Ascending aorta (tissue), 2 donors: Measurements from ENCODE around the gene STK32C. TPM values are rescaled to one million over a fixed set of nuclear protein-coding genes. Genes with fewer than 3 reads are reported as not detected.
"Not testable (repeated sequence)": the region's sequence is repeated elsewhere in the genome, so short reads cannot be mapped to it uniquely, and the experiment has no call there.

Experiments used
- DNase-seq, 2 donors: peaks; one replicate each; pipeline ENCODE4 v3.0.0-alpha.2; 2019; ENCODE audit warnings: low spot score in 2 of 2
- H3K27ac ChIP-seq, 2 donors: fragments of 200-600 bp; sonication (generic); one replicate each; pipeline ENCODE4 v1.5.1; 2016 to 2017; ENCODE audit warnings: mild to moderate bottlenecking in 1 of 2
- H3K27me3 ChIP-seq: fragments of 200-600 bp; sonication (generic); one replicate; pipeline ENCODE4 v1.5.1; 2017
- H3K36me3 ChIP-seq, 2 donors: fragments of 200-600 bp; sonication (generic); one replicate each; pipeline ENCODE4 v1.5.1; 2016
- H3K4me1 ChIP-seq, 2 donors: fragments of 200-600 bp; sonication (generic); one replicate each; pipeline ENCODE4 v1.5.1; 2016 to 2017; ENCODE audit warnings: mild to moderate bottlenecking in 1 of 2
- H3K4me3 ChIP-seq, 2 donors: fragments of 200-600 bp; sonication (generic); one replicate each; pipeline ENCODE4 v1.5.1; 2016 to 2017; ENCODE audit warnings: mild to moderate bottlenecking in 1 of 2
- H3K9me3 ChIP-seq, 2 donors: fragments of 200-600 bp; sonication (generic); one replicate each; pipeline ENCODE4 v1.5.1; 2016
- CTCF ChIP-seq, 3 experiments: fragments of 200-600 bp in 2 of 3; fragments of 450-650 bp in 1 of 3; sonication (generic) in 2 of 3; IDR thresholded peaks; one replicate each; pipeline ENCODE4 v1.5.1; 2016 to 2019; ENCODE audit warnings: antibody characterized with exemption in 3 of 3, mild to moderate bottlenecking in 1 of 3, moderate library complexity in 1 of 3
- intact Hi-C: fragments of 100-400 bp; cut with DNase I; formaldehyde crosslinking; loops from one replicate; pipeline ENCODE4 v1.15.1; 2023
- total RNA-seq: library from RNA; depleted of rRNA; stranded (reverse); fragments of >200 nt; gene quantifications from one replicate; pipeline ENCODE4 v1.1.0, GENCODE V29; 2016

The STK32C gene
- total RNA-seq, 1 donor from 2014 or later, result 16.2 TPM

- H3K27me3 ChIP-seq, result no peaks in the 10 kb centered on the region
- TF ChIP-seq CTCF (IDR thresholded peaks at IDR 0.05), result no peak
Observed at GRCh38 chr10:132162590-132163277, 145.0 kb downstream of the STK32C start.

GRCh38 chr10:132162021-132162531, 145.7 kb downstream of the STK32C start:
- Histone ChIP-seq H3K4me3 (no peak overlapping the region), H3K36me3 (no peaks in the 10 kb centered on the region), H3K4me1 (peaks cover 0 to 3% of the 10 kb centered on the region in 2 donors), H3K9me3 (no peaks in the 10 kb centered on the region), H3K27me3 (no peaks in the 10 kb centered on the region), H3K27ac (no peak overlapping the region)
- intact Hi-C loops, result no loop called here
- TF ChIP-seq CTCF (IDR thresholded peaks at IDR 0.05), result no peak
- no peak for DNase-seq

More at GRCh38 chr10:132162590-132163277, 145.0 kb downstream of the STK32C start:
- H3K9me3 ChIP-seq, result no peaks in the 10 kb centered on the region
- H3K4me1 ChIP-seq, result peaks cover 0 to 3% of the 10 kb centered on the region in 2 donors
- H3K27ac ChIP-seq, result no peak overlapping the region
- intact Hi-C loops, result no loop called here
- DNase-seq, result no peak
- no peaks in the 10 kb centered on the region for H3K36me3 ChIP-seq
- H3K4me3 ChIP-seq, result no peak overlapping the region

- H3K27me3 ChIP-seq, H3K36me3 ChIP-seq, H3K4me1 ChIP-seq, H3K4me3 ChIP-seq, H3K27ac ChIP-seq, intact Hi-C loops, H3K9me3 ChIP-seq, DNase-seq: not testable (repeated sequence)
Observed at GRCh38 chr10:132160834-132161622, 146.7 kb downstream of the STK32C start.

- H3K9me3 ChIP-seq, H3K36me3 ChIP-seq, H3K4me3 ChIP-seq, H3K4me1 ChIP-seq, H3K27ac ChIP-seq, H3K27me3 ChIP-seq, intact Hi-C loops, DNase-seq: not testable (repeated sequence)
Observed at GRCh38 chr10:132160231-132160630, 147.5 kb downstream of the STK32C start.

- H3K27ac ChIP-seq, H3K9me3 ChIP-seq, DNase-seq, intact Hi-C loops, H3K4me3 ChIP-seq, H3K4me1 ChIP-seq, H3K27me3 ChIP-seq, H3K36me3 ChIP-seq: not testable (repeated sequence)
Observed at GRCh38 chr10:132159302-132160230, 148.2 kb downstream of the STK32C start.

- Histone ChIP-seq H3K27ac (no peak overlapping the region), H3K36me3 (no peaks in the 10 kb centered on the region), H3K4me1 (peaks cover 0 to 3% of the 10 kb centered on the region in 2 donors), H3K9me3 (no peaks in the 10 kb centered on the region), H3K27me3 (no peaks in the 10 kb centered on the region), H3K4me3 (no peak overlapping the region)
- DNase-seq, result no peak
- intact Hi-C loops, result no loop called here
- TF ChIP-seq CTCF (IDR thresholded peaks at IDR 0.05), result no peak
Observed at GRCh38 chr10:132158823-132159222, 148.9 kb downstream of the STK32C start.
